Stimulated activated CD4-positive, alpha-beta T cell treated with anti-CD3 and anti-CD28 coated beads, TNF-alpha, amount 100 ng/mL, for 48 hours (primary cell): ENCODE data around the gene KLC3.
"Not testable (repeated sequence)": the region's sequence is repeated elsewhere in the genome, so short reads cannot be mapped to it uniquely, and the experiment has no call there.

ENCODE experiments used
- DNase-seq, 3 donors: peaks; one replicate each; pipeline ENCODE4 v3.0.0-alpha.2; 2020; ENCODE audit warnings: low read depth in 3 of 3

KLC3 gene

DNA sequence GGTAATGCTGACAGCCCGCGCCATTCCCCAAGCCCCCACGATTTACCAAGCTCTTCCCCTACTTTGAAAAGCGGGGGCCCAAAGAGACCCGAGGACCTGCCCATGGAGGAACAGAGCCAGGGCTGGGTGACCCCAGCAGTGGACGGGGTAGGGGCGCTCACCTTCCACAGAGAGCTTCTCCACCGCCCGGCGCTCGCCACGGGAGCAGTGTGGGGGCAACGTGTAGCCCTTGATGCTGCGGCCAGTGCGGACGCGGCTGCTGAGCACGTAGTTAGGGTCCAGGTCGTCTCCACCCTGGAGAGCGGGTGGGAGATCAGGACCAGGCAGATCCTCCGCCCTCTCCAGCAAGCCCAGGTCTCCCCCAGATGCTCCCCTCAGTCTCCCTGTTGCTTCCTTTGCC, 25.2 kb upstream of the KLC3 start:
- DNase-seq: no peak

- DNase-seq: no peak
Observed at GRCh38 chr19:45320997-45321775, 19.4 kb upstream of the KLC3 start.

GRCh38 chr19:45321848-45322247, 18.7 kb upstream of the KLC3 start:
- DNase-seq: no peak

DNA sequence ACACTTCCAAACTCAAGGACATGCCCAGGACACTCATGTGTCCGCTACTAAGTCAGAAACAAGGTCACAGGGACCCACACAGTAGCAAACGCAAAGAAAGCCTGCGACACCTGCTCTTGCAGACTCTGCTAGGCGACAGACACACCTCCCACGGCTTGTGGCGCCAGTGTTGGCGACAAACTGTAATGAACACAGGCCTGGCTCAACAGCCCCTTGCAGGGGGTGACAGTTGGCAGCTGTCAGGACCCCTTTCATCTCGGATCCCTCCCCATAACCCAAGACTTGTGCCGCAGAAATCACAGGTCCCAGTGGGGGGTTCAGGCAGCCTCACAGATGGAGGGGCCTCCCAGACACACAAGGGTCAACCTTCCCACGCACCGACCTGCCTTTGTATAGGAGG, 18.2 kb upstream of the KLC3 start:
- DNase-seq: no peak

DNA sequence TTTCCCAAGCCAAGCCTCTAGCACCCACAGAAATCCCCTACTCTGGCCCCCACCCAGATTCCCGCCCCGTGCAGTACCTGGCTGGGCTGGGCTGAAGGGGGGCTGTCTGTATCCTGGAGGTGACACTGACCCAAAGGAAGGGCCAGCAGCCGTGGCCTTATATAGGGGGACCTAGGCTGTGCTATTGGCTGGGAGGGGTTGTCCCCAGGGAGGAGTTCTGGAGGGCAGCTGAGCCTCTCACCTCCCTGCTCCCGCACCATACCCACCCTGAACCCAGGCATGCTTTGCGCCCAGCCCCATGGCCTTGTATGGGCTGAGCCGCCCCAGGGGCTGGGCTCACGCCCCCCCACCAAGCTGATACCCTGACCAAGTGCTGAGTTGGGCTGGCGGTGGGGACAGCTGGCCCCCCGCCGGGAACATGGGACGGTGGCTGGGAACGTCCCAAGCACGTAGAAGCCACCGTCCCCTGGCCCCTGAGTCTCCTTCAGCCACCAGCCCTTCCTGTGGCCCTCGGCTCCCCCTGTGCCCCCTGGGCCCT, 17.7 kb upstream of the KLC3 start, which contains the start of gene CKM:
TSS of gene CKM (minus strand) at position 132 of the 538 bp plus-strand sequence. CDS start 3,162 bp downstream, outside the sequence.
- no peak for DNase-seq

DNA sequence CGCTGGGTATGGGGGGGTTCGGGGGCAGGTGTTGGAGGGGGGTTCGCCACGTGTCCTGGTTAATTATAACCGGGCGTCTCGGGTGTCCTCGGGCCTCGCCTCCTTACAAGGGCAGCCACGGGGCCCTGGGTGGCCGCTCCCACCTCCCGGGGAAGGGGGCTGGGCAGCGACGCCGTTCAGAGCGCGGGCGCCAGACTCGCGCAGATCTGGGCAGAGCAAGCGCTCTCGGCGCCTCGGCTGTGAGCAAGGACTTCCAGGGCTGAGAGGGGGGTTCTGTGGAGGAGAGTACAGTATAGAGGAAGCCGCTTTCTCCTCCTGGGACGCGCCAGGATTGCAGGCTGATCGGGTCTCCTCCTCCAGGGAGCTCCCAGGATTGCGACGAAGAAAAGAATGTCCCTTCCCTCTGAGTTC, 16.9 kb upstream of the KLC3 start:
- DNase-seq: no peak

DNA sequence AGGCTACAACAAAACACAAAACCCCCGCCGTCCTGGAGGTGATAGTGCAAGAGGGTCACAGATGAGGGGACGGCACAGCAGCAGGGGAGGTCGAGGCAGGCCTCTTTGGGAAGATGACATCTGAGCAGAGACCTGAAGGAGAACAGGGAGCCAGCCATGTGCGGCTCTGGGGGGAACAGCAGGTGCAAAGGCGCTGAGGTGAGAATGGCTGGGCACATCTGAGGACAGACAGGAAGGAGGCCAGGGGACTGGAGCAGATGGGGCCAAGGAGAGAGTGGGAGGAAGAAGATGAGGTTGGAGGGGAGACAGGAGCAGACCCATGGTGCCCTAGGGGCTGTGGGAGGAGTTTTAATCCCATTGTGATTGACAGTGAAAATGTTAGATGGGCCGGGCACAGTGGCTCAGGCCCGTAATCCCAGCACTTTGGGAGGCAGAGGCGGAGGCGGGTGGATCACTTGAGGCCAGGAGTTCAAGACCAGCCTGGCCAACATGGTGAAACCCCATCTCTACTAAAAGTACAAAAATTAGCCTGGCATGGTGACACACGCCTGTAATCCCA, 16.1 kb upstream of the KLC3 start:
- DNase-seq: no peak

DNA sequence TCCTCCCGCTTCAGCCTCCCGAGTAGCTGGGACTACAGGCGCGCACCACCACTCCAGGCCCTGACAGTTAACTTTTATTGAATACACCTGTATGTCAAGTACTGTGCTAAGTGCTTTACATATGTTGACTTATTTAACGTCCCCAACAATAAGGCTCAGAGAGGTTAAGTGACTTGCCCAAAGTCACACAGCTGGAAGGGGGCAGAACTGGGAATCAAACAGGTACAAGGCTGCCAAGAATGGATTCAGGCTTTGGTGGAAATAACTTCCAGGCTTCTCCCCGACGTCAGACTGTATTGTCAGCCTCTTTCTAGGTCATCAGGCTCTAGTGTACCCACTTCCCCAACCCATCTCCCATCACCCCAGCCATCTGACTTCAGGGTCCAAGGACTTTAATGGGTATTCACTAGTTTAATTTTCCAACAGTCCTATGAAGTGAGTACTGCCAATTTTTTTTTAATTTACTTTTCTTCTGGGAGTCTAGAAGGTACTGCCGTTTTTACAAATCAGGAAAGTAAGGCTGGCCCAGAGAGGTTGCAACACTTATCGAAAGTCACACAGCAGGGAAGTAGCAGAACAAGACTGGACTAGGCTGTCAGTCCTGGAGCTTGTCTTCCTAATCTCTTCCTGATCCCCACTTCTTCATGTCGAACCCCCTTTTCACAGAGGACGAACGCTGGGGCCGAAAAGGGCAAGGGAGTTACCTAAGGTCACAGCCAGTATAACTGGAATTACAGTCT, 13.0 kb upstream of the KLC3 start:
- DNase-seq: no peak

- DNase-seq: no peak
Observed at GRCh38 chr19:45331411-45331810, 9.1 kb upstream of the KLC3 start.

DNA sequence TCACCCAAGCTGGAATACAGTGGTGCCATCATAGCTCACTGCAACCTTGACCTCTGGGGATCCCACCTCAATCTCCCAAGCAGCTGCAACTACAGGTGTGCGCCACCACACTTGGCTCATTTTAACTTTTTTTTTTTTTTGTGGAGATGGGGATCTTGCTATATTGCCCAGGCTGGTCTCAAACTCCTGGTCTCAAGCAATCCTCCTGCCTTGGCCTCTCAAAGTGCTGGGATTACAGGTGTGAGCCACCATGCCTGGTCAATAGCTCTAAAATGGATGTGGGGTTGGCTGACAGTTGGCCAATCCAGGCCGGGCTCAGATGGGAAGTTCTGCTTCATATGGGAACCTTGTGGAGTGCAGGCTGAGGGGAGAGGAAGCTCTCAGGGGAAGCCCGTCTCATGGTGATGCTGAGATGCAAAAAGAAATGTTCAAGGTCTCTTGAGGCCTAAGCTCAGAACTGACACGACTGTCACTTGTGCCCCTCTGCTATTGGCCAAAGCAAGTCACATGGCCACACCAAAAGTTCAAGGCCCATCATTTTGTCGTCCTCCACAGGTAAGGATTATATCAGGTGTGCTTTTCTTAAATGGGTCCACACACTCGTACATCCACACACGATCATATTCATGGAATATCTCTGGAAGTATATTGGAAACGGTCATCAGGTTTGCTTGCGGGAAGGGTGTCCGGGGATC, 6.8 kb upstream of the KLC3 start:
- no peak for DNase-seq

DNA sequence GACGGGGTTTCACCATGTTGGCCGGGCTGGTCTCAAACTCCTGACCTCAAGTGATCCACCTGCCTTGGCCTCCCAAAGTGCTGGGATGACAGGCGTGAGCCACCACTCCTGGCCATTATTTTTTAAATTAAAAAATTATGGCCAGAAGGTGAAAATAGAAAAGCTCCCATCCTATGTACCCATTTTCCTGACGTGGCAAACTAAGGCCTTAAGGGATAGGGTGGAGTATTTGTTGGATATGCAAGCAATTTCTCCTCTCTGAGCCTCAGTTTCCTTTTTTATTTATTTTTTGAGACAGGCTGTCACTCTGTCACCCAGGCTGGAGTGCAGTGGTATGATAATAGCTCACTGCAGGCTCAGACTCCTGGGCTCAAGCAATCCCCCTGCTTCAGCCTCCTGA, 5.7 kb upstream of the KLC3 start:
- not testable (repeated sequence) for DNase-seq

- DNase-seq: no peak
Observed at GRCh38 chr19:45336696-45337251, 3.8 kb upstream of the KLC3 start.

DNA sequence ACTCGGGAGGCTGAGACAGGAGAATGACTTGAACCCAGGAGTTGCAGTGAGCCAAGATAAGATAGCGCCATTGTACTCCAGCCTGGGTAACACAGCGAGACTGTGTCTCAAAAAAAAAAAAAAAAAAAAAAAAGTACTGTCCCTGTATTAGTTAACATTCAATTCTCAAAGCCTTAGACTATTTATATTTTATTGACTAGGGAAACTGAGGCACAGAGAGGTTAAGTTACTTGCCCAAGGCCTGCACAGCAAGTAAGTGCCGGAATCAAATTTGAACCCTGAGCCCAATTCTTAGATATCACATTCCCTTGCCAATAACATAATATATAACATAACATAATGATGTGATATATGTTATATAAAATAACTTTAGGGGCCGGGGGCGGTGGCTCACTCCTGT, 921 bp upstream of the KLC3 start:
- no peak for DNase-seq

DNA sequence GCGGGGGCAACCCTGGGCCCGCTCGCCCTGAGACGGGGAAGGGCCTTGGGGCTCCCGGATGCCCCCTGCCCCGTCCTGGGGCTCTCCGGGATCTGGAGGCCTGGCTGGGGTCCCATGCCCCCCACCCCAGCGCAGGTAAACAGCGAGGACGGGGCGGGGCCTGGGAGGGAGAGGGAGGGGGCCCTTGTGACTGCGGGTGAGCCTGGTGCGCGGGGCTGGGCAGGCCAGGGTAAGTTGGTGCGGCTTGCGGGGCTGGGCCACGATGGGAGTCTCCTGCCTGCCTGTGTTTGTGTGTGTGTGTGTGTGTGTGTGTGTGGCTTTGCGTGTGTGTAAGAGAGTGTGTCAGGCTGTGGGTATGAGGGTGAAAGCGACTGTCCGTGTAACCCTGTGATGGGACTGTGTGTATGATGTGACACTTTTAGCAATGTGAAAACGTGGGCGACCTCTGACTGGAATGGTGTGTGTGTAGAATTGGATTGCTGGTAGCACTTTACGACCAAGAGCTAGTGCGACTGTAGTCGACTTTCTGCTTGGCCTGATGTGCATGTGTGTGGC, 426 bp downstream of the KLC3 start:
- DNase-seq: no peak

GRCh38 chr19:45342911-45343310, 2.4 kb downstream of the KLC3 start:
- DNase-seq: no peak

GRCh38 chr19:45344621-45345505, 4.3 kb downstream of the KLC3 start:
- no peak for DNase-seq

DNA sequence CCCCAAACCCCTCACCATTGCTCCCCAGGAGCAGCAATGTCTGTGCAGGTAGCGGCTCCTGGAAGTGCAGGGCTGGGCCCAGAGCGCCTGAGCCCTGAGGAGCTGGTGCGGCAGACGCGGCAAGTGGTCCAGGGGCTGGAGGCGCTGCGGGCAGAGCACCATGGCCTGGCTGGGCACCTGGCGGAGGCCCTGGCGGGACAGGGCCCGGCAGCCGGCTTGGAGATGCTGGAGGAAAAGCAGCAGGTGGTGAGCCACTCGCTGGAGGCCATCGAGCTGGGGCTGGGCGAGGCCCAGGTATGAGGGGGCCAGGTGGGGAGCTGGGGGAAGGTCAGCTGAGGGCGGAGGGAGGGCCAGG, 4.9 kb downstream of the KLC3 start:
- no peak for DNase-seq

- no peak for DNase-seq
Observed at GRCh38 chr19:45346449-45346848, 5.9 kb downstream of the KLC3 start.

DNA sequence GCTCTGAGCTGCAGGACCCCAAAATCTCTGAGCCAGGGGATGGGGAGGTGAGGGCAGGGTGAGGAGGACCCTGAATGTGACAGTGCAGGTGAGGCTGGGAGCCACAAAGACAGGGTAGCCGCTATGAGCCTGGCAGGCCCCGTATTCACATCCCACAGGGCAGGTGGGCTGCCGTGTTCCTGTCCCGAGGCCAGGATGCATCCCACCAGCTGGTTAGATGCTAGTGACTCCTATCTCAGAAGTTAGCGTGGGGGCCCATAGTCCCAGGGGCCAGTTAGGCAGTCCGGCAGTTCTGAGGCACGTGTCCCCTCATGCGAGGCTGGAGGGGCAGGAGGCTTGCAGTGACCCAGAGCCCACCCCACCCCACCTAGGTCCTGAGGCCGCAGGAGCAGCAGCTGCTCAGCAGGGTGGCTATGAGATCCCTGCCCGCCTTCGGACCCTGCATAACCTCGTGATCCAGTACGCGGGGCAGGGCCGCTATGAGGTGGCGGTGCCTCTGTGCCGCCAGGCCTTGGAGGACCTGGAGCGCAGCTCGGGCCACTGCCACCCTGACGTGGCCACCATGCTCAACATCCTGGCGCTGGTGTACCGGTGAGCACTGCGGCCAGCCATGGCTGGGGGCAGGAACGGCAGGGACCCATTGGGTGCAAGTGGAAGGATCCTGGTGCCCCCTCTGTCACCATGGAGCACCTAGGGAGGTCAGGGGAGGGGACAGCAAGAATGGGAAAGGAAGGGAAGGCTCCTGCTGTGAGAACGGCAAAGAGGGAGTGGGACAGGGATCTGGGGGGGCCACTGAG, 7.2 kb downstream of the KLC3 start:
- DNase-seq: no peak
